GM19239 (cell line): Measurements from ENCODE around the gene ELOVL7.
A peak's percentile ranks its signal among the peaks of the same experiment; 100 is the strongest.
"Not testable (repeated sequence)": the region's sequence is repeated elsewhere in the genome, so short reads cannot be mapped to it uniquely, and the experiment has no call there.

ENCODE experiments used
- DNase-seq: peaks from one replicate; pipeline ENCODE4 v3.0.0; 2011; ENCODE audit warnings: low spot score; ENCODE audit not compliant: insufficient read length
- FAIRE-seq: peaks from 2 replicates; lab custom pipeline; 2011; peaks lifted over from hg19 to GRCh38; lab: Jason Lieb, UNC

ELOVL7 gene

GRCh38 chr5:60843936-60844905 lies at the start of gene ELOVL7:
Gene ELOVL7, minus strand, starts transcription at chr5:60844269. Its CDS starts 56,872 bp downstream, at chr5:60787397.
- FAIRE-seq: no peak
- DNase-seq: peak; percentile 67

GRCh38 chr5:60893521-60893920 lies 49.5 kb upstream of the ELOVL7 start:
- FAIRE-seq (no peak), DNase-seq (no peak)

DNA sequence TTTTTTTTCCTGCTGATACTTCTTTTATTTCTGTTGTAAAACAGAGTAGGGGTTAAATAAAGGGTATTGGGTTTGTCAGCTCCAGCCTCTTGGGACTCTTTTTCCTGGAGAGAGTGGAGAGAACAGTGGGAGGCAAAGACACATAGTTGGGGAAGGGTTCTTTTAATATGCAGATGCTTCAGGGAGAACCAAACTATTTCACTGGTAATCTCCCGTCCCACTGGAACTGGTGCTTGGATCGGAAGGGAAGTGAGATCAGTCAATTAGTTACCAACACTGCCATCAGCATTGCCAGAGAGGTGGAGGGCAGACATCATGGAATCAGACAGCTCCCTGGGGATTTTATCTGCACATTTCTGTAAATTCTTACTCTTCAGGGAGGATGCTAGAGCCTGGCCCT lies 47.6 kb upstream of the ELOVL7 start:
- no peak for DNase-seq
- no peak for FAIRE-seq

- FAIRE-seq: no peak
Measured at GRCh38 chr5:60888359-60889061, 44.4 kb upstream of the ELOVL7 start.

DNA sequence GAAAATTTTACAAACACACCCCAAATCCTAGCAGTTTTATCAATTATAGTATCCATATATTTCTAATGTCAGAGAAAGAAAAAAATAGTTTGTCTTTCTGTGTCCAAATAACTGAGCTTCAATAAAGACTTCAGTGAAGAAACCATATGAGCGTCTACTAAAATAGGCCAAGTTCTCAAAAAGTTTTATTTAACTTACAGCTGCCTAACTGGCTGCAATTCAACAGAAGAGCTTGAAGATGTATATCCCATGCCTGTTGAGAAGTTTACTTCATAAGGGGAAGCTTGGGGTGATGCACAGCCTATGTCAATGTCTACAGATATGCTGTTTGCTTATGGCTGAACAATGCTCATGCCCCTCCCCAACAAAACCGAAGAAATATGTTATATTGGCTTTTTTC lies 43.7 kb upstream of the ELOVL7 start:
- DNase-seq (no peak), FAIRE-seq (no peak)

More at GRCh38 chr5:60888359-60889061, 44.4 kb upstream of the ELOVL7 start:
- no peak for DNase-seq

DNA sequence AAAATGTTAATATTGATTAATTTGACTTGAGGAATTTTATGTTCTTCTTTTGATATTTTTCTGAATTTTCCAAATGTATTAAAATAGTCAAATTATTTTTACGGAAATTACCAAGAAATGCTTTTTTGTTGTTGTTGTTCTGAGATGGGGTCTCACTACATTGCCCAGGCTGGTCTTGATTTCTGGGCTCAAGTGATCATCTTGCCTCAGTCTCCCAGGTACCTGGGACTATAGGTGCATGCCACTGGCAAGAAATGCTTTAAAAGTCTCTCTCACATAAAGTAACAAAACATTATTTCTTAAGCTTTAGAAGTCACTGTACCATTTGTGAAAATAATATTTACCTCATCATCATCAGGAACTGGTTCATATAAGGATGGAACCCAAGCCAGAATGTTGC lies 43.0 kb upstream of the ELOVL7 start:
- FAIRE-seq: no peak
- no peak for DNase-seq

DNA sequence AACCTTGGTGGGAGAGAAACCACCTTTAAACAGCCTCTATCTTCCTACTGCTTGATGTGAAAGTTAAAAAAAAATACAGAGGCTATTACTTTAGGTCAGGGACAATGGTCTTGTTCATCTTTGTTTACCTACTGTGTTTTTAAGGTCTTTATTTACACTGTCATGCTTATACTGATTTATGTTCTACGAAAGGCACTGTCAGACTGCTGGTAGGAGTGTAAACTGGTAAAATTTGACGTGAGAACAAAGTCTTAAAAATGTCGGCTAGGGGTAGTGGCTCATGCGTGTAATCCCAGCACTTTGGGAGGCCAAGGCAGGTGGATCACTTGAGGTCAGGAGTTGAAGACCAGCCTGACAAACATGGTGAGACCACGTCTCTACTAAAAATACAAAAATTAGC lies 42.1 kb upstream of the ELOVL7 start:
- FAIRE-seq (no peak), DNase-seq (no peak)

GRCh38 chr5:60883229-60883628 lies 39.2 kb upstream of the ELOVL7 start:
- FAIRE-seq (no peak), DNase-seq (peak; percentile 17)

GRCh38 chr5:60872892-60873291 lies 28.8 kb upstream of the ELOVL7 start:
- DNase-seq (no peak), FAIRE-seq (no peak)

- FAIRE-seq (no peak), DNase-seq (no peak)
Measured at GRCh38 chr5:60870857-60871256, 26.8 kb upstream of the ELOVL7 start.

GRCh38 chr5:60860572-60860971 lies 16.5 kb upstream of the ELOVL7 start:
- FAIRE-seq, DNase-seq: not testable (repeated sequence)

- FAIRE-seq (peak; percentile 28), DNase-seq (no peak)
Measured at GRCh38 chr5:60856066-60856465, 12.0 kb upstream of the ELOVL7 start.

DNA sequence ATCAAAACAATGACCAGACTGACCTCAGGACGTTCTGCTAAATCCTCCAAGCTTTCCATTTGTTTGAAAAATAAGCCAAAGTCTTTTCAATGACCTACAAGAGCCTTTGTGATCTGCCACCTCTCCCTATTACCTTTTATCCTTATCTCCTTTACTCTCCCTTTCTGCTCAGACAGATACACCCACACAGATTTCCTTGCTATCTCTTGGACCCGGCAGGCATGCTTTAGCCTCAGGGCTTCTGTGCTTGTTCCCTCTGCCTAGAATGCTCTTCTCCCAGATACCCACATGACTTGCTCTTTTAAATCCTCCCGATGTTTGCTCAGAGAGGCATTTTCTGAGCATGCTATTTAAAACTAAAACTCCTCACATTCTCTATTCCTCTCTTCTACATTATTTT lies 8.9 kb upstream of the ELOVL7 start:
- no peak for FAIRE-seq
- DNase-seq: no peak

DNA sequence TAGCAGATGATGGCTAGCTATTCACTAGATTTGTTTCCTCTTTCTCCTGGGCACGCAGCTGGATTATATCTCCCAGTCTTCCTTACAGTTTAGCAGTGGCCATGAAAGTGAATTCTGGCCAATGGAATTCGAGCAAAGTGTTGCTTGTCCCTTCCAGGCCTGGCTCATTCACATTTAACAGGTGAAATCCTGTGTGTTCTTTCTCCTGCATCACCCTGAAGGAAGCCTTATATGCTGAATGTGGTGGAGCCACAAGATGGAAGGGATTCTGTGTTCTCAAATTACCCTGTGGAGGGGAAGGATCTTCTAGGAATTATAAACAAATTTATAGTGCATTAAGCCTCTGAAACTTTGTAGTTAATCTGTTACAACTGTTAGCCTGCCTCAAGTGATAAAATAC lies 8.2 kb upstream of the ELOVL7 start:
- no peak for DNase-seq
- FAIRE-seq: no peak

GRCh38 chr5:60851626-60852025 lies 7.6 kb upstream of the ELOVL7 start:
- DNase-seq (no peak), FAIRE-seq (no peak)

GRCh38 chr5:60846298-60846697 lies 2.2 kb upstream of the ELOVL7 start:
- DNase-seq (no peak), FAIRE-seq (no peak)

DNA sequence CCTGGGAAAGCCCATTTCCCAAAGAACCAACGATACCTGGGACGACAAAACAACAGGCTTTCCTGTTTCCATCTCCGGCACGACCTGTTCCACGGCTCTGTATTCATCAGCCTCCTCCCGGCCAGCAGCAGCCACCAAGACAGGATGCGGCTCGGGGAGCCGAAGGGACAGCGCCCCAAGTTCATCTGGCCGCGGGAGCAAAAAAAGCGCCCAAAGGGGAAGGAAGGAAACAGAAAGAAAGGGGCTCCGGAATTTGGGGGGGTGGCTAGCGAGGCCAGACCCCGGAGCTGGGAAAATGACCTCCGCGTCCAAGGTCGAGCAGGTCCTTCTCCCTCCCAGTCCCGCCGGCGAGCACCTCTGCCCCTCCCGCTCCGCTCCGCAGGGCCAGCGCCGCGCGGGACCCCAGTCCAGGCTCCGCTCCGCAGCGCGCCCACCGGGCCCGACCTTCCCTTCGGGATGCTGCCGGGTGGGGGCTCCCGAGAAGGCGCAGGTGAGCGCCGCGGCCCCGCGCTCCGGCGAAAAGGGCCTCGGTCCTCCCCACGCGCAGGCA lies 608 bp downstream of the ELOVL7 start:
- DNase-seq: no peak

GRCh38 chr5:60842871-60843385 lies 1.1 kb downstream of the ELOVL7 start:
- DNase-seq: no peak

More for the DNA sequence above, 608 bp downstream of the ELOVL7 start:
- FAIRE-seq: no peak

DNA sequence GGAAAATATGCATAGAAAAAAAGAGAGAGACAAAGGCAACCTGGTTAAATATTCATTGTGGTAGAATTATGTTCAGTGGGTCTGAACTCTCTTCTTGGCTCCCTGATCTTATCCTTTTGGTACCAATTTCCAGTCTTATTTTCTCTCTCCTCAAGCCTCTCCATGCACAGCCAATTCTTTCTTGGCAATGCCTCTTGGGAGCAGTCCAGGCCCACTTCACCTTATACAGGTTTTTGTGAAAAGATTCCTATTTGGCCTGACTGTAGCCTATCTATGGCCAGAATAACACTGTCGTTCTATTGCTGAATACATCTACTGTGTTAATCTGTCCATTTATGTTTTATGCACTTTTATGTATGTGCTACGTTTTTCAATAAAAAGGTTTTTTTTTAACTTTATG lies 2.7 kb downstream of the ELOVL7 start:
- FAIRE-seq (no peak), DNase-seq (no peak)

More at GRCh38 chr5:60842871-60843385, 1.1 kb downstream of the ELOVL7 start:
- FAIRE-seq: no peak

DNA sequence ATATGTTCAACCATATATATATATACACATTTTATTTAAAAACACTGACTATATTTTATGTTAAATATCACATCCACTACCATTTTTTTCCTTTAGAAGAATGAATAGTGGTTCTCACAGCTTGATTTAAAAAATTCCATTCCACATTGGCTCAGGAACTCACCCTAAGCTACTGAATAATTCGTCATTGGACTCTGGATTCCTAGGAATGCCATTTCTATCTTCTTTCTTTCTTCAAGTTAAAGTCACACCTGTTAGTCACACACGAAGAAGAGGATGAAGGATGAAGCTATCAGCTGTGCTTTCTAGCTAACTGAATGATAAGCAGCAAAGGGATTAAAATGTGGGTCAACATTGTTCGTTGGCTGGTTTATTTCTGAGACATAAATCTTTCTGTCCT lies 7.9 kb downstream of the ELOVL7 start:
- DNase-seq (no peak), FAIRE-seq (no peak)

DNA sequence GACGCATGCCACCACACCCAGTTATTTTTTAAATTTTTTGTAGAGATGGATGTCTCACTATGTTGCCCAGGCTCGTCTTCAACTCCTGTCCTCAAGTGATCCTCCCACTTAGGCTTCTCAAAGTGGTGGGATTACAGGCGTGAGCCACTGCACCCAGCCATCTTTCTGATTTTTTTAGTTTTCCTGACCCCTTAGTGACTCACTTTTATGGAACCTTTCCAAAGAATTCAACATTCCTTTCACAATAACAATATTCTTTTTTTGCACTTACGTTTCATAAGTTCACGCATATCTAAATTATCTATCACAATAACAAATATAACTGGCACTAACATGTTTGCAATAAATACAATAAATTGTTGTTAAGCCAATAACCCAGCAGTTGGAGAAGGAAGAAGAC lies 8.5 kb downstream of the ELOVL7 start:
- no peak for DNase-seq
- no peak for FAIRE-seq
